OCI-LY3 (cell line): ENCODE results near the gene GDF15.

Experiments
- H2AFZ ChIP-seq: fragments of 200-600, 300-600 bp; shearing (Covaris generic); 2 replicates; pipeline ENCODE4 v1.6.0; 2014; ENCODE audit warnings: antibody characterized with exemption, low read depth, low read length
- H3K27ac ChIP-seq: fragments of 200-600, 300-600 bp; sonication (generic); 2 replicates; pipeline ENCODE4 v1.5.1; 2014; ENCODE audit warnings: mild to moderate bottlenecking, low read length, moderate library complexity, mixed read lengths
- H3K27me3 ChIP-seq: fragments of 200-600, 300-600 bp; sonication (generic); 2 replicates; pipeline ENCODE4 v1.6.1; 2014; ENCODE audit warnings: low read depth, low read length, mixed read lengths
- H3K36me3 ChIP-seq: fragments of 200-600, 300-600 bp; sonication (generic); replicated peaks from 2 replicates; pipeline ENCODE3; 2014; ENCODE audit warnings: low read depth, low read length, mixed read lengths
- H3K4me1 ChIP-seq: fragments of 300-600, 200-600 bp; sonication (generic); 2 replicates; pipeline ENCODE4 v1.6.1; 2014; ENCODE audit warnings: low read length, mixed read lengths
- H3K4me2 ChIP-seq: fragments of 200-600, 300-600 bp; sonication (generic); 2 replicates; pipeline ENCODE4 v1.6.1; 2014; ENCODE audit warnings: low read length, mixed read lengths
- H3K4me3 ChIP-seq: fragments of 300-600, 200-600 bp; sonication (generic); 2 replicates; pipeline ENCODE4 v1.5.1; 2014; ENCODE audit warnings: antibody characterized with exemption, mild to moderate bottlenecking, low read length, moderate library complexity
- H3K79me2 ChIP-seq: fragments of 300-600, 200-600 bp; shearing (Covaris generic); 2 replicates; pipeline ENCODE4 v1.6.1; 2014; ENCODE audit warnings: mild to moderate bottlenecking, low read length, mixed read lengths
- H3K9ac ChIP-seq: fragments of 300-600, 200-600 bp; shearing (Covaris generic); 2 replicates; pipeline ENCODE4 v1.6.0; 2014; ENCODE audit warnings: mild to moderate bottlenecking, low read length, moderate library complexity
- H3K9me3 ChIP-seq: fragments of 200-600, 300-600 bp; shearing (Covaris generic); 2 replicates; pipeline ENCODE4 v1.6.1; 2014; ENCODE audit warnings: low read length, mixed read lengths; ENCODE audit not compliant: insufficient read depth
- H4K20me1 ChIP-seq: fragments of 200-600, 300-600 bp; sonication (generic); 2 replicates; pipeline ENCODE4 v1.6.1; 2016; ENCODE audit warnings: low read length, mixed read lengths; ENCODE audit not compliant: insufficient read depth
- EZH2phosphoT487 ChIP-seq: fragments of 200-600 bp; shearing (Covaris generic); IDR thresholded peaks from 2 replicates; pipeline ENCODE4 v1.6.1; 2018; ENCODE audit warnings: antibody characterized with exemption, mixed run types, low read depth
- TF ChIP-seq, protein P1 (sequence below): fragments of 200-600, 300-600 bp; sonication (generic); IDR thresholded peaks from 2 replicates; pipeline ENCODE4 v1.5.1; 2014; ENCODE audit warnings: antibody characterized with exemption, low read length, low read depth

Gene GDF15

DNA sequence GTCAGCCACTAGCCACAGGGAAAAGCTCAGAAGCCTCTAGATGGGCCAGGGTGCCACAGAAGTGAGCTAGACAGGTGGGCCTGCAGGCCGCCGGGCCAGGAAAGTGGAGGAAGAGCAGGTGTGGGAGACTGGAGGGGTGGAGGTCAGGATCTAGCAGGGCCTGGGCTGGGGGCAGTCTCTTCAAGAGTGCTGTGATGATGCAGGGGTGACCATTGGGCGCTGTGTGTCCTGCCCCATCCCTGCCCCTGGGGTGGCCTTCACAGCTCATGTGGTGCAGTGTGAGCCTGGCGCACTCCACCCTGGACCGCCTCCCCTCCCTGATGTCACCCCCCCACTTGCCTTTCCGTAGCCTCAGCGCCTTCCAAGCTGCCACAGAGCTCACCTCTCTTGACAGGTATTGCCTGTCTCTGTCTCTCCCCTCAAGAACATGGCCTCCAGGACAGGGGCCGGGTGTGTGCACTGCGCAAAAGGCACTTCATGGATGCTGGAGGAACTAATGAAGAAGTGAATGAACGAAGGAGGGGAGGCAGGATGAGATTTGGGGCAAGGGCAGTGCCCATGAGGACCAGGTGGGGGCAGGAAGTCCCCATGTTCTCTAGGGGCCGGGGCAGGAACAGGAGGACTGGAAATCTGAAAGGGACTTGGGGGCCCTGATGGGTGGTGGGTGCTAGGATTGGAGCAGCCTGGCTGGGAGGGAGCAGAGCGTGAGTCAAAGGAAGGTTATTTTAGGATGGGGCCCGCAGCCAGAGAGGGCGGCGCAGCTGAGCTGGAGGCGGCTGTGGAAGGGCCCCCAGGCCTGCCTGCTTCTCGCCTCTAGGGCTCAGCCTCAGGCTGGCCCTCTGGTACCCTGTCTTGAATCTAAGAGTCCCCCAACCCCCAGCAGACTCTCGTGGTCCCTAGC lies 39.8 kb downstream of the GDF15 start:
- Histone ChIP-seq H4K20me1 (peaks cover 64% of the 10 kb centered on the region), H3K27me3 (no peaks in the 10 kb centered on the region), H3K4me1 (peaks cover 33% of the 10 kb centered on the region), H3K9me3 (no peaks in the 10 kb centered on the region), H3K4me2 (no peak overlapping the region), H3K36me3 (peaks cover 2% of the 10 kb centered on the region), H2AFZ (no peak overlapping the region), H3K27ac (no peak overlapping the region), H3K9ac (no peak overlapping the region), H3K4me3 (no peak overlapping the region), H3K79me2 (peaks cover 34% of the 10 kb centered on the region)
- no peak for TF ChIP-seq EZH2phosphoT487
- TF ChIP-seq, protein P1, sequence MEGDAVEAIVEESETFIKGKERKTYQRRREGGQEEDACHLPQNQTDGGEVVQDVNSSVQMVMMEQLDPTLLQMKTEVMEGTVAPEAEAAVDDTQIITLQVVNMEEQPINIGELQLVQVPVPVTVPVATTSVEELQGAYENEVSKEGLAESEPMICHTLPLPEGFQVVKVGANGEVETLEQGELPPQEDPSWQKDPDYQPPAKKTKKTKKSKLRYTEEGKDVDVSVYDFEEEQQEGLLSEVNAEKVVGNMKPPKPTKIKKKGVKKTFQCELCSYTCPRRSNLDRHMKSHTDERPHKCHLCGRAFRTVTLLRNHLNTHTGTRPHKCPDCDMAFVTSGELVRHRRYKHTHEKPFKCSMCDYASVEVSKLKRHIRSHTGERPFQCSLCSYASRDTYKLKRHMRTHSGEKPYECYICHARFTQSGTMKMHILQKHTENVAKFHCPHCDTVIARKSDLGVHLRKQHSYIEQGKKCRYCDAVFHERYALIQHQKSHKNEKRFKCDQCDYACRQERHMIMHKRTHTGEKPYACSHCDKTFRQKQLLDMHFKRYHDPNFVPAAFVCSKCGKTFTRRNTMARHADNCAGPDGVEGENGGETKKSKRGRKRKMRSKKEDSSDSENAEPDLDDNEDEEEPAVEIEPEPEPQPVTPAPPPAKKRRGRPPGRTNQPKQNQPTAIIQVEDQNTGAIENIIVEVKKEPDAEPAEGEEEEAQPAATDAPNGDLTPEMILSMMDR = peak; percentile 13; the same call in 1 of the 2 replicates

- H3K9ac ChIP-seq = no peak overlapping the region
Observed at GRCh38 chr19:18426416-18426767, 40.4 kb downstream of the GDF15 start.

GRCh38 chr19:18427080-18427742 lies 41.3 kb downstream of the GDF15 start:
- Histone ChIP-seq H3K27me3 (no peaks in the 10 kb centered on the region), H3K4me1 (peaks cover 26% of the 10 kb centered on the region), H3K27ac (no peak overlapping the region), H4K20me1 (peaks cover 51% of the 10 kb centered on the region), H3K9ac (no peak overlapping the region), H2AFZ (no peak overlapping the region), H3K36me3 (peaks cover 2% of the 10 kb centered on the region), H3K9me3 (no peaks in the 10 kb centered on the region), H3K79me2 (peaks cover 22% of the 10 kb centered on the region), H3K4me3 (no peak overlapping the region), H3K4me2 (no peak overlapping the region)
- TF ChIP-seq, protein P1 = no peak
- no peak for TF ChIP-seq EZH2phosphoT487

More at GRCh38 chr19:18426416-18426767, 40.4 kb downstream of the GDF15 start:
- Histone ChIP-seq H2AFZ (no peak overlapping the region), H3K27me3 (no peaks in the 10 kb centered on the region), H3K36me3 (peaks cover 2% of the 10 kb centered on the region), H3K9me3 (no peaks in the 10 kb centered on the region), H3K27ac (no peak overlapping the region), H3K4me3 (no peak overlapping the region), H3K79me2 (peaks cover 28% of the 10 kb centered on the region), H3K4me2 (no peak overlapping the region), H3K4me1 (peaks cover 26% of the 10 kb centered on the region), H4K20me1 (peaks cover 58% of the 10 kb centered on the region)
- TF ChIP-seq, protein P1 = no peak
- TF ChIP-seq EZH2phosphoT487 = no peak

GRCh38 chr19:18427743-18428113 lies 41.8 kb downstream of the GDF15 start:
- no peak for TF ChIP-seq EZH2phosphoT487
- TF ChIP-seq, protein P1 = no peak

More at GRCh38 chr19:18427743-18428113, 41.8 kb downstream of the GDF15 start:
- Histone ChIP-seq H3K36me3 (peaks cover 2% of the 10 kb centered on the region), H3K9me3 (no peaks in the 10 kb centered on the region), H3K4me1 (peaks cover 26% of the 10 kb centered on the region), H3K9ac (no peak overlapping the region), H3K27ac (no peak overlapping the region), H4K20me1 (peaks cover 47% of the 10 kb centered on the region), H3K79me2 (peaks cover 18% of the 10 kb centered on the region), H3K27me3 (no peaks in the 10 kb centered on the region), H3K4me3 (no peak overlapping the region), H2AFZ (no peak overlapping the region), H3K4me2 (no peak overlapping the region)
